SK-N-SH treated with all-trans-retinoic acid at 6 μM for 48 hours (cell line): Measurements from ENCODE around the gene BUB1B.

Experiments
- ATAC-seq: fragments of 200-7000 bp; cut with Tn5 transposase; 3 replicates; pipeline ENCODE4 v1.9.1; 2020; ENCODE audit warnings: mild to moderate bottlenecking, moderate library complexity
- ARNTL ChIP-seq: fragments of 450-650 bp; formaldehyde crosslinking; IDR thresholded peaks from 2 replicates; pipeline ENCODE4 v1.5.0; 2020; ENCODE audit warnings: low read depth, mild to moderate bottlenecking, moderate library complexity, borderline replicate concordance
- BACH2 ChIP-seq: fragments of 250-450 bp; sonication (Bioruptor Pico); IDR thresholded peaks from 2 replicates; pipeline ENCODE4 v1.9.0; 2021; ENCODE audit warnings: mild to moderate bottlenecking, borderline replicate concordance
- ESRRG ChIP-seq: fragments of 250-450 bp; sonication (Bioruptor Pico); IDR thresholded peaks from 2 replicates; pipeline ENCODE4 v1.6.1; 2021; ENCODE audit warnings: mild to moderate bottlenecking
- GLIS3 ChIP-seq: fragments of 250-450 bp; sonication (Bioruptor Pico); IDR thresholded peaks from 2 replicates; pipeline ENCODE4 v1.5.0; 2020; ENCODE audit warnings: mild to moderate bottlenecking, moderate library complexity
- ISL1 ChIP-seq: fragments of 250-450 bp; sonication (Bioruptor Pico); IDR thresholded peaks from 2 replicates; pipeline ENCODE4 v2.1.2; 2022; ENCODE audit warnings: mild to moderate bottlenecking, moderate library complexity
- OSR1 ChIP-seq: fragments of 250-450 bp; sonication (Bioruptor Pico); IDR thresholded peaks from 2 replicates; pipeline ENCODE4 v1.8.0; 2022; ENCODE audit warnings: moderate library complexity, mild to moderate bottlenecking, inconsistent platforms
- PPARA ChIP-seq: fragments of 250-450 bp; sonication (Bioruptor Pico); IDR thresholded peaks from 2 replicates; pipeline ENCODE4 v1.5.0; 2020; ENCODE audit warnings: mild to moderate bottlenecking, borderline replicate concordance
- RARB ChIP-seq: fragments of 250-450 bp; sonication (Bioruptor Pico); IDR thresholded peaks from 2 replicates; pipeline ENCODE4 v1.8.0; 2021; ENCODE audit warnings: mild to moderate bottlenecking, moderate library complexity
- SNAI2 ChIP-seq: fragments of 250-450 bp; sonication (Bioruptor Pico); IDR thresholded peaks from 2 replicates; pipeline ENCODE4 v1.5.0; 2020; ENCODE audit warnings: mild to moderate bottlenecking, moderate library complexity
- ZC3H10 ChIP-seq: fragments of 250-450 bp; sonication (Bioruptor Pico); IDR thresholded peaks from 2 replicates; pipeline ENCODE4 v1.5.1; 2021; ENCODE audit warnings: mild to moderate bottlenecking, moderate library complexity
- ZFP3 ChIP-seq: fragments of 250-450 bp; sonication (Bioruptor Pico); IDR thresholded peaks from 2 replicates; pipeline ENCODE4 v1.5.0; 2020; ENCODE audit warnings: mild to moderate bottlenecking, moderate library complexity
- ZFP30 ChIP-seq: fragments of 450-650 bp; formaldehyde crosslinking; IDR thresholded peaks from 2 replicates; pipeline ENCODE4 v1.5.0; 2022; ENCODE audit warnings: mild to moderate bottlenecking, moderate library complexity
- ZNF565 ChIP-seq: fragments of 450-650 bp; formaldehyde crosslinking; conservative IDR thresholded peaks from 2 replicates; pipeline ENCODE4 v1.5.0; 2020; ENCODE audit warnings: low read depth, mild to moderate bottlenecking, moderate library complexity
- ZNF70 ChIP-seq: fragments of 450-650 bp; formaldehyde crosslinking; IDR thresholded peaks from 2 replicates; pipeline ENCODE4 v1.5.0; 2020; ENCODE audit warnings: mild to moderate bottlenecking, moderate library complexity
- ZNF8 ChIP-seq: fragments of 450-650 bp; formaldehyde crosslinking; IDR thresholded peaks from 2 replicates; pipeline ENCODE4 v1.5.0; 2020; ENCODE audit warnings: mild to moderate bottlenecking, moderate library complexity
- TF ChIP-seq, protein P1 (sequence below): fragments of 250-450 bp; sonication (Bioruptor Pico); IDR thresholded peaks from 2 replicates; pipeline ENCODE4 v1.8.0; 2021; ENCODE audit warnings: low read depth, mild to moderate bottlenecking, moderate library complexity, borderline replicate concordance
- TF ChIP-seq, protein P2 (sequence below): fragments of 250-450 bp; sonication (Bioruptor Pico); IDR thresholded peaks from 2 replicates; pipeline ENCODE4 v1.5.1; 2020; ENCODE audit warnings: low read depth, mild to moderate bottlenecking, moderate library complexity
- TF ChIP-seq, protein P3 (sequence below): fragments of 250-450 bp; sonication (Bioruptor Pico); IDR thresholded peaks from 2 replicates; pipeline ENCODE4 v1.8.0; 2020; ENCODE audit warnings: mild to moderate bottlenecking, moderate library complexity, borderline replicate concordance
- TF ChIP-seq, protein P4 (sequence below): fragments of 250-450 bp; sonication (Bioruptor Pico); IDR thresholded peaks from 2 replicates; pipeline ENCODE4 v1.5.0; 2020; ENCODE audit warnings: mild to moderate bottlenecking, moderate library complexity
- TF ChIP-seq, protein P5 (sequence below): fragments of 250-450 bp; sonication (Bioruptor Pico); IDR thresholded peaks from 2 replicates; pipeline ENCODE4 v1.5.1; 2021; ENCODE audit warnings: mild to moderate bottlenecking, moderate library complexity

The BUB1B gene

DNA sequence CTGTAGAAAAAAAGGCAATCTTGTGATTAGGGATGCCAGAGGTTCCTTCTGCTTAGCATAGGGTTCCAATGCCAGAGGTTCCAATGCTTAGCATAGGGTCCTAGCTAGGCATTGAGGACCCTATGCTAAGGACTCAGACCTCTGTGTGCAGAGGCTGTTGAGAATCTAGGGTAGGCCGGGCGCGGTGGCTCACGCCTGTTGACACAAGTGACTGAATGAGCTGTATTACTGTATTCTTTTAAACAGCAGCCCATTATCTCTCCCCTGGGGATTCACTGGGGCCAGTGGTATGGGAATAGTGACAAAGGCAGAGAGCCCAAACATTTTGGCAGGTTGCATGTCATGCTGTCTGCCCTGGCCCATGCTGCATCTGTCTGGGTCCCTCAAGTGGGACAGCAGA lies 94.2 kb downstream of the BUB1B start (continued):
- TF ChIP-seq, protein P1, sequence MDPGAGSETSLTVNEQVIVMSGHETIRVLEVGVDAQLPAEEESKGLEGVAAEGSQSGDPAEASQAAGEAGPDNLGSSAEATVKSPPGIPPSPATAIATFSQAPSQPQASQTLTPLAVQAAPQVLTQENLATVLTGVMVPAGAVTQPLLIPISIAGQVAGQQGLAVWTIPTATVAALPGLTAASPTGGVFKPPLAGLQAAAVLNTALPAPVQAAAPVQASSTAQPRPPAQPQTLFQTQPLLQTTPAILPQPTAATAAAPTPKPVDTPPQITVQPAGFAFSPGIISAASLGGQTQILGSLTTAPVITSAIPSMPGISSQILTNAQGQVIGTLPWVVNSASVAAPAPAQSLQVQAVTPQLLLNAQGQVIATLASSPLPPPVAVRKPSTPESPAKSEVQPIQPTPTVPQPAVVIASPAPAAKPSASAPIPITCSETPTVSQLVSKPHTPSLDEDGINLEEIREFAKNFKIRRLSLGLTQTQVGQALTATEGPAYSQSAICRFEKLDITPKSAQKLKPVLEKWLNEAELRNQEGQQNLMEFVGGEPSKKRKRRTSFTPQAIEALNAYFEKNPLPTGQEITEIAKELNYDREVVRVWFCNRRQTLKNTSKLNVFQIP: no peak
- TF ChIP-seq ARNTL (CRISPR knock-in tag): no peak

DNA sequence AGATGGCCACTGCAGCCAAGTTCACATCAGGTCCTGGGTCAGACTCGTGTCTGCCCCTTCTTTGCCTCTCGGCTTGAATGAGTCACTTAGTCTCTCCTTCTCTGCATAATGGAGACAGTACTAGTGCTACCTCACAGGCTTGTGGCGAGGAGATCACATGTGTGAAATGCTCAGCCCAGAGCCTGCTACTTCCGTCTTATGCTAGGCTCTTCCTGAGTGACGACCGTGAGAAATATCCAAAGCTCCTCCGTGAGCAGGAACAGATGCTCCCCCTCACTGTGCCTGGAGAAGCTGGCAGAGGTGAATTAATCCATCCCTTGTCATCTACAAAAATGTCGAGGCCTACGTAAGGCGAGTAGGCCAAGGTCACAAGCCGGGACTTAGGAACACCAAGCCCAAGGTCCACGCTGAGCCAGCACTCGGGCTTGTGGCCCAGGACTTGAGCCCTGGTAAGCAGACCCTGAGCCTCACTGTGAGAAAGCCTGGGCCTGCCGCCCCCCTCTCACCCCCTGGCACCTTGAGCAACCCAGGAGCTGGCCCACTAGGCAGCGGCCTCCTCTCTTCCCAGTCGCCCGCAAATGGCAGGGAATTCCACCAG lies 95.9 kb downstream of the BUB1B start:
- peak; percentile 19; the same call in 1 of the 3 replicates for ATAC-seq
- no peak for TF ChIP-seq ZNF565 (CRISPR knock-in tag)
- TF ChIP-seq GLIS3 (CRISPR knock-in tag): no peak
- TF ChIP-seq, protein P2, sequence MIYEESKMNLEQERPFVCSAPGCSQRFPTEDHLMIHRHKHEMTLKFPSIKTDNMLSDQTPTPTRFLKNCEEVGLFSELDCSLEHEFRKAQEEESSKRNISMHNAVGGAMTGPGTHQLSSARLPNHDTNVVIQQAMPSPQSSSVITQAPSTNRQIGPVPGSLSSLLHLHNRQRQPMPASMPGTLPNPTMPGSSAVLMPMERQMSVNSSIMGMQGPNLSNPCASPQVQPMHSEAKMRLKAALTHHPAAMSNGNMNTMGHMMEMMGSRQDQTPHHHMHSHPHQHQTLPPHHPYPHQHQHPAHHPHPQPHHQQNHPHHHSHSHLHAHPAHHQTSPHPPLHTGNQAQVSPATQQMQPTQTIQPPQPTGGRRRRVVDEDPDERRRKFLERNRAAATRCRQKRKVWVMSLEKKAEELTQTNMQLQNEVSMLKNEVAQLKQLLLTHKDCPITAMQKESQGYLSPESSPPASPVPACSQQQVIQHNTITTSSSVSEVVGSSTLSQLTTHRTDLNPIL (CRISPR knock-in tag): no peak
- TF ChIP-seq ISL1 (CRISPR knock-in tag): no peak
- TF ChIP-seq ARNTL (CRISPR knock-in tag): no peak
- TF ChIP-seq PPARA (CRISPR knock-in tag): no peak
- TF ChIP-seq, protein P3, sequence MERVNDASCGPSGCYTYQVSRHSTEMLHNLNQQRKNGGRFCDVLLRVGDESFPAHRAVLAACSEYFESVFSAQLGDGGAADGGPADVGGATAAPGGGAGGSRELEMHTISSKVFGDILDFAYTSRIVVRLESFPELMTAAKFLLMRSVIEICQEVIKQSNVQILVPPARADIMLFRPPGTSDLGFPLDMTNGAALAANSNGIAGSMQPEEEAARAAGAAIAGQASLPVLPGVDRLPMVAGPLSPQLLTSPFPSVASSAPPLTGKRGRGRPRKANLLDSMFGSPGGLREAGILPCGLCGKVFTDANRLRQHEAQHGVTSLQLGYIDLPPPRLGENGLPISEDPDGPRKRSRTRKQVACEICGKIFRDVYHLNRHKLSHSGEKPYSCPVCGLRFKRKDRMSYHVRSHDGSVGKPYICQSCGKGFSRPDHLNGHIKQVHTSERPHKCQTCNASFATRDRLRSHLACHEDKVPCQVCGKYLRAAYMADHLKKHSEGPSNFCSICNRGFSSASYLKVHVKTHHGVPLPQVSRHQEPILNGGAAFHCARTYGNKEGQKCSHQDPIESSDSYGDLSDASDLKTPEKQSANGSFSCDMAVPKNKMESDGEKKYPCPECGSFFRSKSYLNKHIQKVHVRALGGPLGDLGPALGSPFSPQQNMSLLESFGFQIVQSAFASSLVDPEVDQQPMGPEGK: no peak
- no peak for TF ChIP-seq ZNF70 (CRISPR knock-in tag)
- TF ChIP-seq, protein P4, sequence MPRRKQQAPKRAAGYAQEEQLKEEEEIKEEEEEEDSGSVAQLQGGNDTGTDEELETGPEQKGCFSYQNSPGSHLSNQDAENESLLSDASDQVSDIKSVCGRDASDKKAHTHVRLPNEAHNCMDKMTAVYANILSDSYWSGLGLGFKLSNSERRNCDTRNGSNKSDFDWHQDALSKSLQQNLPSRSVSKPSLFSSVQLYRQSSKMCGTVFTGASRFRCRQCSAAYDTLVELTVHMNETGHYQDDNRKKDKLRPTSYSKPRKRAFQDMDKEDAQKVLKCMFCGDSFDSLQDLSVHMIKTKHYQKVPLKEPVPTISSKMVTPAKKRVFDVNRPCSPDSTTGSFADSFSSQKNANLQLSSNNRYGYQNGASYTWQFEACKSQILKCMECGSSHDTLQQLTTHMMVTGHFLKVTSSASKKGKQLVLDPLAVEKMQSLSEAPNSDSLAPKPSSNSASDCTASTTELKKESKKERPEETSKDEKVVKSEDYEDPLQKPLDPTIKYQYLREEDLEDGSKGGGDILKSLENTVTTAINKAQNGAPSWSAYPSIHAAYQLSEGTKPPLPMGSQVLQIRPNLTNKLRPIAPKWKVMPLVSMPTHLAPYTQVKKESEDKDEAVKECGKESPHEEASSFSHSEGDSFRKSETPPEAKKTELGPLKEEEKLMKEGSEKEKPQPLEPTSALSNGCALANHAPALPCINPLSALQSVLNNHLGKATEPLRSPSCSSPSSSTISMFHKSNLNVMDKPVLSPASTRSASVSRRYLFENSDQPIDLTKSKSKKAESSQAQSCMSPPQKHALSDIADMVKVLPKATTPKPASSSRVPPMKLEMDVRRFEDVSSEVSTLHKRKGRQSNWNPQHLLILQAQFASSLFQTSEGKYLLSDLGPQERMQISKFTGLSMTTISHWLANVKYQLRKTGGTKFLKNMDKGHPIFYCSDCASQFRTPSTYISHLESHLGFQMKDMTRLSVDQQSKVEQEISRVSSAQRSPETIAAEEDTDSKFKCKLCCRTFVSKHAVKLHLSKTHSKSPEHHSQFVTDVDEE (CRISPR knock-in tag): no peak
- TF ChIP-seq, protein P5, sequence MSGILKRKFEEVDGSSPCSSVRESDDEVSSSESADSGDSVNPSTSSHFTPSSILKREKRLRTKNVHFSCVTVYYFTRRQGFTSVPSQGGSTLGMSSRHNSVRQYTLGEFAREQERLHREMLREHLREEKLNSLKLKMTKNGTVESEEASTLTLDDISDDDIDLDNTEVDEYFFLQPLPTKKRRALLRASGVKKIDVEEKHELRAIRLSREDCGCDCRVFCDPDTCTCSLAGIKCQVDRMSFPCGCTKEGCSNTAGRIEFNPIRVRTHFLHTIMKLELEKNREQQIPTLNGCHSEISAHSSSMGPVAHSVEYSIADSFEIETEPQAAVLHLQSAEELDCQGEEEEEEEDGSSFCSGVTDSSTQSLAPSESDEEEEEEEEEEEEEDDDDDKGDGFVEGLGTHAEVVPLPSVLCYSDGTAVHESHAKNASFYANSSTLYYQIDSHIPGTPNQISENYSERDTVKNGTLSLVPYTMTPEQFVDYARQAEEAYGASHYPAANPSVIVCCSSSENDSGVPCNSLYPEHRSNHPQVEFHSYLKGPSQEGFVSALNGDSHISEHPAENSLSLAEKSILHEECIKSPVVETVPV: no peak
- TF ChIP-seq OSR1 (CRISPR knock-in tag): no peak
- TF ChIP-seq RARB (CRISPR knock-in tag): no peak
- no peak for TF ChIP-seq BACH2
- no peak for TF ChIP-seq ESRRG
- no peak for TF ChIP-seq ZFP3 (CRISPR knock-in tag)
- TF ChIP-seq, protein P1: no peak
- TF ChIP-seq SNAI2 (CRISPR knock-in tag): no peak
- TF ChIP-seq ZC3H10: no peak
- TF ChIP-seq ZFP30 (CRISPR knock-in tag): no peak
- TF ChIP-seq ZNF8 (CRISPR knock-in tag): no peak
